Measurements from ENCODE around the gene CORO1C. TPM values are rescaled to one million over a fixed set of nuclear protein-coding genes. Genes with fewer than 3 reads are reported as not detected.

Gene CORO1C
- polyA plus RNA-seq, 1 experiment, result 532 TPM

- no peak for TF ChIP-seq CTCF (IDR thresholded peaks at IDR 0.05; ENCODE audit: insufficient read depth, low read depth, low read length)
These were observed 38.1 kb downstream of the CORO1C start for GRCh38 chr12:108693186-108693730.

GRCh38 chr12:108691998-108692808 is 39.1 kb downstream of the CORO1C start:
- Histone ChIP-seq H3K4me3 (ENCODE audit: low read depth, low read length) (no peak overlapping the region), H3K27me3 (ENCODE audit: control insufficient read depth, insufficient read depth, low read length) (no peaks in the 10 kb centered on the region), H3K36me3 (ENCODE audit: control insufficient read depth, insufficient read depth, low read length) (peaks cover 2% of the 10 kb centered on the region; the same call in 1 of the 2 replicates)
- no peak for DNase-seq (ENCODE audit: low read depth)
- ChIA-PET POLR2A (interaction anchor here (0.5 to 0.6 kb wide), 3 partner anchors 19 to 166 kb away, joined by 3 to 8 read pairs (median 6); no protein-coding TSS in a partner anchor), CTCF (interaction anchor here (0.7 to 2.0 kb wide), 8 partner anchors 10 to 1731 kb away, joined by 3 to 9 read pairs (median 3); no protein-coding TSS in a partner anchor)
- TF ChIP-seq CTCF (IDR thresholded peaks at IDR 0.05; ENCODE audit: insufficient read depth, low read depth, low read length), result no peak

More at GRCh38 chr12:108693186-108693730, 38.1 kb downstream of the CORO1C start:
- Histone ChIP-seq H3K36me3 (ENCODE audit: control insufficient read depth, insufficient read depth, low read length) (peaks cover 4% of the 10 kb centered on the region; the same call in 1 of the 2 replicates), H3K27me3 (ENCODE audit: control insufficient read depth, insufficient read depth, low read length) (no peaks in the 10 kb centered on the region), H3K4me3 (ENCODE audit: low read depth, low read length) (no peak overlapping the region)
- DNase-seq (ENCODE audit: low read depth), result no peak
- POLR2A ChIA-PET, result interaction anchor here (0.5 to 0.6 kb wide), 2 partner anchors 18 to 165 kb away, joined by 6 to 8 read pairs; no protein-coding TSS in a partner anchor
- CTCF ChIA-PET, result interaction anchor here (1.0 to 2.0 kb wide), 3 partner anchors 23 to 110 kb away, joined by 3 to 9 read pairs (median 5); no protein-coding TSS in a partner anchor

GRCh38 chr12:108691175-108691997 is 39.9 kb downstream of the CORO1C start:
- POLR2A ChIA-PET, result interaction anchor here (0.6 to 1.2 kb wide), 5 partner anchors 22 to 1457 kb away, joined by 3 to 14 read pairs (median 4); no protein-coding TSS in a partner anchor
- Histone ChIP-seq H3K4me3 (ENCODE audit: low read depth, low read length) (peak overlapping the region; percentile 4; the same call in 1 of the 2 replicates), H3K36me3 (ENCODE audit: control insufficient read depth, insufficient read depth, low read length) (peaks cover 2% of the 10 kb centered on the region; the same call in 1 of the 2 replicates), H3K27me3 (ENCODE audit: control insufficient read depth, insufficient read depth, low read length) (no peaks in the 10 kb centered on the region)
- DNase-seq (ENCODE audit: low read depth), result peak; percentile 97
- CTCF ChIA-PET, result interaction anchor here (0.7 to 2.0 kb wide), 7 partner anchors 11 to 1731 kb away, joined by 3 to 9 read pairs (median 3); no protein-coding TSS in a partner anchor
- TF ChIP-seq CTCF (IDR thresholded peaks at IDR 0.05; ENCODE audit: insufficient read depth, low read depth, low read length), result peak; percentile 41; the same call in 1 of the 2 replicates

- Histone ChIP-seq H3K4me3 (ENCODE audit: low read depth, low read length) (peak overlapping the region; percentile 4; the same call in 1 of the 2 replicates), H3K36me3 (ENCODE audit: control insufficient read depth, insufficient read depth, low read length) (peaks cover 2% of the 10 kb centered on the region; the same call in 1 of the 2 replicates), H3K27me3 (ENCODE audit: control insufficient read depth, insufficient read depth, low read length) (no peaks in the 10 kb centered on the region)
- no peak for DNase-seq (ENCODE audit: low read depth)
- ChIA-PET POLR2A (interaction anchor here (0.6 to 1.2 kb wide), 3 partner anchors 32 to 85 kb away, joined by 3 to 5 read pairs (median 4); no protein-coding TSS in a partner anchor), CTCF (interaction anchor here (0.6 to 2.1 kb wide), 5 partner anchors 10 to 112 kb away, joined by 3 to 7 read pairs (median 6); no protein-coding TSS in a partner anchor)
- no peak for TF ChIP-seq CTCF (IDR thresholded peaks at IDR 0.05; ENCODE audit: insufficient read depth, low read depth, low read length)
These were observed 40.7 kb downstream of the CORO1C start for GRCh38 chr12:108690542-108691174.

Data from BJ (cell line).